ENCODE results near the gene AGK. TPM values are rescaled to one million over a fixed set of nuclear protein-coding genes. Genes with fewer than 3 reads are reported as not detected.

The AGK gene
- total RNA-seq, 1 donor from 2014 or later: 25.6 TPM

DNA sequence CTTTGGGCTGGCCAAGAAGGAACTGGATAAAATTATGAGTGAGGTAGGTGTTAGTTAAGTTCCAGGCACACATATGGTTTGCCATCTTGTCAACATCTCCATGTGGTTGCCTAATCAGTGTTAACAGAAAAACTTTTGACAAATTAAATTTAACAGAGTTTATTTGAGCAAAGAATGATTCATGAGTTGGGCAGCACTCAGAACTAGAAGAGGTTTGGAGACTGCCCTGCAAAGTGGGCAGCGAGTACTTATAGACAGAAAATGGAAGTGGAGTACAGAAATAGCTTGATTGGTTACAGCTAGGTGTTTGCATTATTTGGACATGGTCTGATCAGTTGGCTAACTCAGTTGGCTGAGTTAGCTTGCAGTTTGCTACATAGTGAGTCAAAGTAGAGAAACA is 37.5 kb upstream of the AGK start:
- Mint-ChIP-seq H3K9me3 (ENCODE audit: low read depth) (peaks cover 5% of the 10 kb centered on the region), H3K27me3 (peaks cover 40% of the 10 kb centered on the region), H3K4me3 (ENCODE audit: low read depth) (no peak overlapping the region), H3K36me3 (ENCODE audit: insufficient read depth) (peaks cover 2% of the 10 kb centered on the region), H3K27ac (no peak overlapping the region), H3K4me1 (ENCODE audit: low read depth) (peaks cover 8% of the 10 kb centered on the region)
- TF ChIP-seq, protein P1, sequence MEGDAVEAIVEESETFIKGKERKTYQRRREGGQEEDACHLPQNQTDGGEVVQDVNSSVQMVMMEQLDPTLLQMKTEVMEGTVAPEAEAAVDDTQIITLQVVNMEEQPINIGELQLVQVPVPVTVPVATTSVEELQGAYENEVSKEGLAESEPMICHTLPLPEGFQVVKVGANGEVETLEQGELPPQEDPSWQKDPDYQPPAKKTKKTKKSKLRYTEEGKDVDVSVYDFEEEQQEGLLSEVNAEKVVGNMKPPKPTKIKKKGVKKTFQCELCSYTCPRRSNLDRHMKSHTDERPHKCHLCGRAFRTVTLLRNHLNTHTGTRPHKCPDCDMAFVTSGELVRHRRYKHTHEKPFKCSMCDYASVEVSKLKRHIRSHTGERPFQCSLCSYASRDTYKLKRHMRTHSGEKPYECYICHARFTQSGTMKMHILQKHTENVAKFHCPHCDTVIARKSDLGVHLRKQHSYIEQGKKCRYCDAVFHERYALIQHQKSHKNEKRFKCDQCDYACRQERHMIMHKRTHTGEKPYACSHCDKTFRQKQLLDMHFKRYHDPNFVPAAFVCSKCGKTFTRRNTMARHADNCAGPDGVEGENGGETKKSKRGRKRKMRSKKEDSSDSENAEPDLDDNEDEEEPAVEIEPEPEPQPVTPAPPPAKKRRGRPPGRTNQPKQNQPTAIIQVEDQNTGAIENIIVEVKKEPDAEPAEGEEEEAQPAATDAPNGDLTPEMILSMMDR (IDR thresholded peaks at IDR 0.05; ENCODE audit: unreplicated experiment): no peak
- no peak for DNase-seq (ENCODE audit: low spot score, unreplicated experiment)

DNA sequence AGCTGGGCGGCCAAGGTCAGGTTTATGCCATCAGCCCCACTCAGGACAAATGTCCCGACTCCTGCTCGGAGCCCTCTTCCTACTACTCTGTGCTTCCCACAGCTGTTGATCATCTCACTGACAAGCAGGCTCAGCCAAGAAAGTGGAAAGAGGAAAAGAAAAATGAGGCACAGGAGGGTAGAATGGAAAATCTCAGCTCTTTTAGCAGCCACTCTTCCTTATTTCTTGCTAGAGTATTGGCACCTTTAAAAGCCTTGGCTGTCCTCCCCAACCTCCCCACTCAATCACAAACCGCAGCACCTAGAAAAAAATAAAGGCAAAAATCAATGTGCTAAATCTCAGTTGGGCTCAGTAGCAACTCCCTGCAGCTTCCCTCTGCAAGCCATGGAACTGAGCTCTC is 35.3 kb upstream of the AGK start:
- Mint-ChIP-seq H3K36me3 (ENCODE audit: insufficient read depth) (peaks cover 2% of the 10 kb centered on the region), H3K27me3 (peaks cover 28% of the 10 kb centered on the region), H3K9me3 (ENCODE audit: low read depth) (peaks cover 5% of the 10 kb centered on the region), H3K4me1 (ENCODE audit: low read depth) (peaks cover 8% of the 10 kb centered on the region), H3K4me3 (ENCODE audit: low read depth) (no peak overlapping the region), H3K27ac (no peak overlapping the region)
- TF ChIP-seq, protein P1 (IDR thresholded peaks at IDR 0.05; ENCODE audit: unreplicated experiment): no peak
- DNase-seq (ENCODE audit: low spot score, unreplicated experiment): no peak

DNA sequence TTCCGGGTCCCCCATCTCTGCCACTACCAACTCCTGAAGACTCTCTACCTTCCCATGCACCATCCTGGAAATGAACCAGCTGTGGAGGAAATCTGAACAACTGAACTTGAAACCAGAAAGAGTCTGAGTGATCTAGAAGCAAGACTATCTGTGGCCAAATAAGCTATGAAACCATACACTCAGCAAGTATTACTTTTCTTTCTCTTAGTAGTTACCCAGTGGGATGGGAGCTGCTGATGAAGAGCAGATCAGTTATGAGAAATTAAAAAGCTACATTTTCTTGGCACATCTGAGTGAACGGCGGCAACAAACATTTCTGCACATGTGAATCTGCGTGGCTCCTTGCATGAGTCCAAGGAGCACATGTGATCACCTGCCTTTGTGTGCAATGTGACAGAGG is 31.6 kb upstream of the AGK start:
- Mint-ChIP-seq H3K4me1 (ENCODE audit: low read depth) (no peaks in the 10 kb centered on the region), H3K36me3 (ENCODE audit: insufficient read depth) (no peaks in the 10 kb centered on the region), H3K27ac (no peak overlapping the region), H3K4me3 (ENCODE audit: low read depth) (no peak overlapping the region), H3K27me3 (no peaks in the 10 kb centered on the region), H3K9me3 (ENCODE audit: low read depth) (no peaks in the 10 kb centered on the region)
- DNase-seq (ENCODE audit: low spot score, unreplicated experiment): no peak
- TF ChIP-seq, protein P1 (IDR thresholded peaks at IDR 0.05; ENCODE audit: unreplicated experiment): no peak

DNA sequence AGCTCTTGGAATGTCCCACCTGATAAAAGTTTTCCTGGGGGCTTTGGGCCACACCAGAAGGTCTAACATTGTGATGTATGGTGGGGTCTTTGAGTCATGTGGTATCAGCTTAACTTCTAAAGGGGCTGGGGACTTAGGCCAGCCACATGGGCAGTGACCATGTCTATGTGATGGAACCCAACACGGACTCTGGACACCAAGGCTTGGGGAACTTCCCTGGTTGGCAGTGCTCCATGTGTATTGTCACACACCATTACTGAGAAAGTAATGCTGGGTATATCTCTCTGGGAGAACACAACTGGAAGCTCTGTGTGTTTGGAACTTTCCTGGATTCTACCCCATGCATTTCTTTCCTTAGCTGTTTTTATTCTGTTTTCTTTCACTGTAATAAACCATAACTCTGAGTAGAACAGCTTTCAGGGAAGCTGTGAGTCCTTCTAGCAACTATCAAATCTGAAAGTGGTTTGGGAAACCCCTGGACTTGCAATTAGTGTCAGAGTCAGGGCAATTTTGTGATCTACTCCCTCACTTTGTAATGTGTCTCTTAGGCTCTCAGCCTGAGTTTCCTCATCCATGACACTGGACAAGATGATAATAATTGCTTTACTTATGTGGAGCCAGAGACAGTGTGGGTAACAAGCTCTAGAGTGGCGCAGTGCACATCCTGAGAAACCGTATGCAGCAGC is 28.4 kb upstream of the AGK start:
- Mint-ChIP-seq H3K36me3 (ENCODE audit: insufficient read depth) (no peaks in the 10 kb centered on the region), H3K4me1 (ENCODE audit: low read depth) (no peaks in the 10 kb centered on the region), H3K27me3 (peaks cover 4% of the 10 kb centered on the region), H3K27ac (no peak overlapping the region), H3K4me3 (ENCODE audit: low read depth) (no peak overlapping the region), H3K9me3 (ENCODE audit: low read depth) (no peaks in the 10 kb centered on the region)
- TF ChIP-seq, protein P1 (IDR thresholded peaks at IDR 0.05; ENCODE audit: unreplicated experiment): no peak
- no peak for DNase-seq (ENCODE audit: low spot score, unreplicated experiment)

DNA sequence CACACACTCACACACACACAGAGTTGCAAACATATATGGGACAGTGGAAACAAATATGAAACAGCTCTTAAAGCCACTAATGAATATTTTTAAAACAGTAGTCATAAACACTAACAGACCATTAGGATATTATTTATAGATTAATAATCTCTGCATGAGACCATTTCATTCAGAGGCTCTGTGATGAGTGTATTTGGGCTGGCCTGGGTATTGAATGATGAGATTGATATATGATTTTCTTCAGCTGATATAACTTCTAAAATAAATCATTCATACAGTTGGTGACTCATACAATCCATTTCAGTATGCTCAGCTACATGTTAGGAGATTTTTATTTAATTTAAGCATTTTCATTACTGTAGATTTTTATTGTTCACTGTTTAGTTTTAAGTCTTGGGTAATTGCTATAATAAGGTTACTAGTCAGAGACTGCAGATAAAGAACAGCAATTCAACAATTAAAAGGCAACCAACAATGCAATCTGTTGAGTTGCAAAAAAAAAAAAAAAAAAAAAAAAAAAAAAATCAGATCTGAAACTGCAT is 25.2 kb upstream of the AGK start:
- Mint-ChIP-seq H3K36me3 (ENCODE audit: insufficient read depth) (no peaks in the 10 kb centered on the region), H3K27me3 (peaks cover 4% of the 10 kb centered on the region), H3K9me3 (ENCODE audit: low read depth) (no peaks in the 10 kb centered on the region), H3K27ac (no peak overlapping the region), H3K4me1 (ENCODE audit: low read depth) (no peaks in the 10 kb centered on the region), H3K4me3 (ENCODE audit: low read depth) (no peak overlapping the region)
- no peak for DNase-seq (ENCODE audit: low spot score, unreplicated experiment)
- TF ChIP-seq, protein P1 (IDR thresholded peaks at IDR 0.05; ENCODE audit: unreplicated experiment): no peak

Data from progenitor cell of endocrine pancreas (in vitro differentiated cells).